ENCODE results near the gene ABLIM2. TPM values are rescaled to one million over a fixed set of nuclear protein-coding genes. Genes with fewer than 3 reads are reported as not detected.

The ABLIM2 gene
- total and polyA plus RNA-seq, 2 experiments from 2014 or later: 1.5 to 4.3 TPM

GRCh38 chr4:8136529-8136928, 22.1 kb downstream of the ABLIM2 start (continued):
- no peak for TF ChIP-seq ZNF462 (CRISPR knock-in tag; IDR thresholded peaks at IDR 0.05)
- no peak for TF ChIP-seq NANOG (IDR thresholded peaks at IDR 0.05; ENCODE audit: borderline replicate concordance)
- TF ChIP-seq, protein P1, sequence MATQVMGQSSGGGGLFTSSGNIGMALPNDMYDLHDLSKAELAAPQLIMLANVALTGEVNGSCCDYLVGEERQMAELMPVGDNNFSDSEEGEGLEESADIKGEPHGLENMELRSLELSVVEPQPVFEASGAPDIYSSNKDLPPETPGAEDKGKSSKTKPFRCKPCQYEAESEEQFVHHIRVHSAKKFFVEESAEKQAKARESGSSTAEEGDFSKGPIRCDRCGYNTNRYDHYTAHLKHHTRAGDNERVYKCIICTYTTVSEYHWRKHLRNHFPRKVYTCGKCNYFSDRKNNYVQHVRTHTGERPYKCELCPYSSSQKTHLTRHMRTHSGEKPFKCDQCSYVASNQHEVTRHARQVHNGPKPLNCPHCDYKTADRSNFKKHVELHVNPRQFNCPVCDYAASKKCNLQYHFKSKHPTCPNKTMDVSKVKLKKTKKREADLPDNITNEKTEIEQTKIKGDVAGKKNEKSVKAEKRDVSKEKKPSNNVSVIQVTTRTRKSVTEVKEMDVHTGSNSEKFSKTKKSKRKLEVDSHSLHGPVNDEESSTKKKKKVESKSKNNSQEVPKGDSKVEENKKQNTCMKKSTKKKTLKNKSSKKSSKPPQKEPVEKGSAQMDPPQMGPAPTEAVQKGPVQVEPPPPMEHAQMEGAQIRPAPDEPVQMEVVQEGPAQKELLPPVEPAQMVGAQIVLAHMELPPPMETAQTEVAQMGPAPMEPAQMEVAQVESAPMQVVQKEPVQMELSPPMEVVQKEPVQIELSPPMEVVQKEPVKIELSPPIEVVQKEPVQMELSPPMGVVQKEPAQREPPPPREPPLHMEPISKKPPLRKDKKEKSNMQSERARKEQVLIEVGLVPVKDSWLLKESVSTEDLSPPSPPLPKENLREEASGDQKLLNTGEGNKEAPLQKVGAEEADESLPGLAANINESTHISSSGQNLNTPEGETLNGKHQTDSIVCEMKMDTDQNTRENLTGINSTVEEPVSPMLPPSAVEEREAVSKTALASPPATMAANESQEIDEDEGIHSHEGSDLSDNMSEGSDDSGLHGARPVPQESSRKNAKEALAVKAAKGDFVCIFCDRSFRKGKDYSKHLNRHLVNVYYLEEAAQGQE (IDR thresholded peaks at IDR 0.05; ENCODE audit: unreplicated experiment): no peak

DNA sequence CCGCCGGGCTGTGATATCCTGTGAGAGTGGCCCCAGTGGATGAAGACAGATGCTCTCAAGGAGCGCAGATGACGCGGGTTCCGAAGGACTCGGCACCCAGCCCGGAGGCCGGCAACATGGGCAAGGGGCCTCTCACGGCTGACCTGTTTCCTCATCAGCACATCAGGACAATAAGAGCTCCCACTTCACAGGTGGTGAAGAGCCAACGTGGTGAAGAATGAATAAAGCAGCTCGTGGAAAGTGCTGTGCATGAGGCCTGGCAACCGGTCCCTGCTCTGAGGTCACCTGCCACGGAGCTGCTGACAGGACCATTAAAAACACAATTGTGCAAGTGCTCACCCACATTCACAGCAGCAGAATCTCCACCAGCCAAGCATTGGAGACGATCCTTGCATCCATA, 22.9 kb downstream of the ABLIM2 start:
- no peaks in the 10 kb centered on the region for H3K9me2 ChIP-seq (ENCODE audit: insufficient read depth)
- ATAC-seq (no peak), DNase-seq (ENCODE audit: low spot score) (no peak)
- Mint-ChIP-seq H3K4me3 (no peak overlapping the region), H3K4me1 (peaks cover 20% of the 10 kb centered on the region), H3K9me3 (peaks cover 8% of the 10 kb centered on the region), H3K27me3 (ENCODE audit: insufficient read depth, low read depth, poor library complexity) (peaks cover 9% of the 10 kb centered on the region), H3K36me3 (ENCODE audit: low read depth) (no peaks in the 10 kb centered on the region; the same call in 2 of the 3 replicates), H3K27ac (no peak overlapping the region)
- H3K4me2 ChIP-seq: no peak overlapping the region
- no peak overlapping the region for H2AFZ ChIP-seq
- H3K27ac ChIP-seq (ENCODE audit: low read depth): no peak overlapping the region
- H3F3A ChIP-seq (replicated peaks; ENCODE audit: low read depth): no peaks in the 10 kb centered on the region
- H4K20me1 ChIP-seq (replicated peaks; ENCODE audit: insufficient read depth): no peaks in the 10 kb centered on the region
- H3K27me3 ChIP-seq (ENCODE audit: insufficient read depth): no peaks in the 10 kb centered on the region
- no peaks in the 10 kb centered on the region for H3K79me2 ChIP-seq (replicated peaks; ENCODE audit: insufficient read depth)
- no peak overlapping the region for H3K4me3 ChIP-seq
- H3K4me1 ChIP-seq (ENCODE audit: insufficient read depth): no peaks in the 10 kb centered on the region
- H3K36me3 ChIP-seq (ENCODE audit: insufficient read depth): no peaks in the 10 kb centered on the region
- TF ChIP-seq STAT1 (IDR thresholded peaks at IDR 0.05; ENCODE audit: unreplicated experiment): no peak
- TF ChIP-seq ZNF462 (CRISPR knock-in tag; IDR thresholded peaks at IDR 0.05): no peak
- TF ChIP-seq JUNB (IDR thresholded peaks at IDR 0.05; ENCODE audit: unreplicated experiment): no peak
